IMR-90 (cell line): ENCODE results near the gene SLC29A3. TPM values are rescaled to one million over a fixed set of nuclear protein-coding genes. Genes with fewer than 3 reads are reported as not detected.

Source experiments
- ATAC-seq: fragments of 200-7000 bp; cut with Tn5 transposase; 2 replicates; pipeline ENCODE4 v1.9.1; 2020; ENCODE audit warnings: low read depth, mild to moderate bottlenecking, moderate library complexity
- BruUV-seq: library from RNA; stranded (reverse); fragments of 400-500 nt; replicated peaks from 2 replicates; lab custom pipeline; 2021; lab: Mats Ljungman, UMichigan
- CTCF ChIA-PET: fragments of 300-600 bp; formaldehyde crosslinking; extraction: SDS; loops from one replicate; lab custom pipeline; 2021; ENCODE audit warnings: antibody characterized with exemption; lab: Yijun Ruan, JAX
- POLR2A ChIA-PET: fragments of 300-600 bp; sonication (Branson Sonifier 250); formaldehyde crosslinking; loops from one replicate; lab custom pipeline; 2022; ENCODE audit warnings: antibody characterized with exemption; ENCODE audit not compliant: unreplicated experiment; lab: Charles Lee
- DNase-seq: peaks from one replicate; pipeline ENCODE4 v3.0.0; 2013
- H2AFZ ChIP-seq: replicated peaks from 2 replicates; pipeline ENCODE3; 2013; ENCODE audit warnings: low read length, mild to moderate bottlenecking; ENCODE audit not compliant: poor library complexity
- H2AK5ac ChIP-seq: 2 replicates; pipeline ENCODE4 v1.6.1; 2013; ENCODE audit warnings: low read depth, low read length, inconsistent platforms
- H2AK9ac ChIP-seq: replicated peaks from 2 replicates; pipeline ENCODE3; 2013; ENCODE audit warnings: mild to moderate bottlenecking, low read depth, low read length, moderate library complexity; ENCODE audit not compliant: poor library complexity
- H2BK120ac ChIP-seq: 2 replicates; pipeline ENCODE4 v1.6.1; 2013; ENCODE audit warnings: low read depth, low read length, inconsistent platforms
- H2BK15ac ChIP-seq: 3 replicates; pipeline ENCODE4 v1.6.1; 2013; ENCODE audit warnings: low read depth, low read length, inconsistent platforms
- H2BK20ac ChIP-seq: 2 replicates; pipeline ENCODE4 v1.6.1; 2013; ENCODE audit warnings: low read depth, mild to moderate bottlenecking, inconsistent platforms, low read length, moderate library complexity
- H2BK5ac ChIP-seq: 2 replicates; pipeline ENCODE4 v1.6.1; 2013; ENCODE audit warnings: mild to moderate bottlenecking, low read depth, low read length, inconsistent platforms; ENCODE audit not compliant: poor library complexity, severe bottlenecking
- H3K14ac ChIP-seq: replicated peaks from 2 replicates; pipeline ENCODE4 v1.6.1; 2013; ENCODE audit warnings: low read depth, low read length, inconsistent platforms
- H3K18ac ChIP-seq: 2 replicates; pipeline ENCODE4 v1.6.1; 2013; ENCODE audit warnings: low read depth, low read length, control low read depth
- H3K23ac ChIP-seq: 2 replicates; pipeline ENCODE4 v1.6.1; 2013; ENCODE audit warnings: low read depth, low read length, inconsistent platforms
- H3K27ac ChIP-seq: 2 replicates; pipeline ENCODE4 v1.5.1; 2013; ENCODE audit warnings: mild to moderate bottlenecking, control low read depth, low read length; ENCODE audit not compliant: insufficient read depth
- H3K27me3 ChIP-seq: 2 replicates; pipeline ENCODE4 v1.6.1; 2013; ENCODE audit warnings: low read length; ENCODE audit not compliant: control insufficient read depth, insufficient read depth
- H3K36me3 ChIP-seq: 2 replicates; pipeline ENCODE4 v1.6.1; 2013; ENCODE audit warnings: low read length, mixed read lengths; ENCODE audit not compliant: control insufficient read depth, insufficient read depth
- H3K4ac ChIP-seq: 2 replicates; pipeline ENCODE4 v1.6.1; 2013; ENCODE audit warnings: low read depth, low read length, inconsistent platforms
- H3K4me1 ChIP-seq: 2 replicates; pipeline ENCODE4 v1.6.1; 2013; ENCODE audit warnings: low read length, mixed read lengths; ENCODE audit not compliant: control insufficient read depth, insufficient read depth
- H3K4me2 ChIP-seq: 2 replicates; pipeline ENCODE4 v1.6.1; 2013; ENCODE audit warnings: low read depth, mild to moderate bottlenecking, control low read depth, low read length, moderate library complexity
- H3K4me3 ChIP-seq: 2 replicates; pipeline ENCODE4 v1.5.1; 2013; ENCODE audit warnings: low read depth, mild to moderate bottlenecking, control low read depth, low read length, moderate library complexity; ENCODE audit not compliant: insufficient read depth
- H3K56ac ChIP-seq: 2 replicates; pipeline ENCODE4 v1.6.1; 2013; ENCODE audit warnings: low read length, inconsistent platforms; ENCODE audit not compliant: insufficient read depth; ENCODE audit errors: extremely low read depth
- H3K79me1 ChIP-seq, 2 experiments: 2 replicates each; pipeline ENCODE4 v1.6.1; 2013; ENCODE audit warnings: low read length in 2 of 2, inconsistent platforms in 1 of 2, low read depth in 1 of 2
- H3K9ac ChIP-seq: 2 replicates; pipeline ENCODE4 v1.6.1; 2013; ENCODE audit warnings: low read depth, low read length, control low read depth
- H3K9me1 ChIP-seq: 2 replicates; pipeline ENCODE4 v1.6.1; 2013; ENCODE audit warnings: low read length, inconsistent platforms; ENCODE audit not compliant: insufficient read depth
- H3K9me3 ChIP-seq: 2 replicates; pipeline ENCODE4 v1.6.1; 2013; ENCODE audit warnings: low read length; ENCODE audit not compliant: control insufficient read depth, insufficient read depth
- H4K20me1 ChIP-seq: 2 replicates; pipeline ENCODE4 v1.6.1; 2013; ENCODE audit warnings: low read length, inconsistent platforms; ENCODE audit not compliant: insufficient read depth
- H4K5ac ChIP-seq: 2 replicates; pipeline ENCODE4 v1.6.1; 2013; ENCODE audit warnings: mild to moderate bottlenecking, low read depth, low read length, control low read depth
- H4K8ac ChIP-seq, 2 experiments: 2 replicates each; pipeline ENCODE4 v1.6.1; 2013; ENCODE audit warnings: low read depth in 2 of 2, low read length in 2 of 2, control low read depth in 1 of 2, inconsistent platforms in 1 of 2
- H4K91ac ChIP-seq: 2 replicates; pipeline ENCODE4 v1.6.1; 2013; ENCODE audit warnings: low read depth, low read length, inconsistent platforms; ENCODE audit not compliant: insufficient read depth
- BHLHE40 ChIP-seq: fragments of 150-350 bp; IDR thresholded peaks from 2 replicates; pipeline ENCODE4 v1.6.1; 2016; ENCODE audit warnings: mild to moderate bottlenecking, low read depth, low read length
- CHD1 ChIP-seq: IDR thresholded peaks from 2 replicates; pipeline ENCODE4 v1.6.1; 2012; ENCODE audit warnings: low read depth, low read length, improper control_type of control experiment
- FOS ChIP-seq: fragments of 150-350 bp; IDR thresholded peaks from 2 replicates; pipeline ENCODE4 v1.6.1; 2016; ENCODE audit warnings: low read depth, low read length
- MAFK ChIP-seq: IDR thresholded peaks from 2 replicates; pipeline ENCODE4 v1.6.1; 2012; ENCODE audit warnings: low read depth, low read length, improper control_type of control experiment
- MAZ ChIP-seq: IDR thresholded peaks from 2 replicates; pipeline ENCODE4 v1.6.1; 2012; ENCODE audit warnings: low read depth, mild to moderate bottlenecking, low read length, improper control_type of control experiment, moderate library complexity, borderline replicate concordance
- MXI1 ChIP-seq: IDR thresholded peaks from 2 replicates; pipeline ENCODE4 v1.6.1; 2012; ENCODE audit warnings: low read depth, mild to moderate bottlenecking, low read length, moderate library complexity, borderline replicate concordance
- NFE2L2 ChIP-seq: fragments of 150-350 bp; IDR thresholded peaks from 2 replicates; pipeline ENCODE4 v1.6.1; 2016; ENCODE audit warnings: low read depth, mild to moderate bottlenecking, low read length
- POLR2A ChIP-seq: IDR thresholded peaks from 2 replicates; pipeline ENCODE4 v1.6.1; 2012; ENCODE audit warnings: mild to moderate bottlenecking, low read depth, low read length
- RAD21 ChIP-seq: IDR thresholded peaks from 2 replicates; pipeline ENCODE4 v1.6.1; 2012; ENCODE audit warnings: low read length, improper control_type of control experiment
- RCOR1 ChIP-seq: IDR thresholded peaks from 2 replicates; pipeline ENCODE4 v1.6.1; 2012; ENCODE audit warnings: mild to moderate bottlenecking, low read length, improper control_type of control experiment; ENCODE audit not compliant: insufficient replicate concordance
- RFX5 ChIP-seq: IDR thresholded peaks from 2 replicates; pipeline ENCODE4 v1.8.0; 2012; ENCODE audit warnings: low read depth, mild to moderate bottlenecking, low read length, moderate library complexity
- SMC3 ChIP-seq: fragments of 150-350 bp; IDR thresholded peaks from 2 replicates; pipeline ENCODE4 v1.6.1; 2016; ENCODE audit warnings: low read depth, mild to moderate bottlenecking, antibody characterized with exemption, low read length, moderate library complexity
- WGBS, 2 experiments: methylation state at CpG; one replicate each; pipeline versions ENCODE4 v1.1.5 to v1.1.7; 2013; ENCODE audit warnings: missing lambda C conversion rate in 2 of 2; ENCODE audit not compliant: insufficient read length in 1 of 2; ENCODE audit errors: extremely low coverage in 2 of 2; 5-methylcytosine and 5-hydroxymethylcytosine counted together
- dilution Hi-C: fragments of 300-500 bp; cut with HindIII; formaldehyde crosslinking; loops from one replicate; pipeline ENCODE4 v1.14.3; 2018; ENCODE audit warnings: low sequenced_read_pairs; ENCODE audit not compliant: unreplicated experiment
- in situ Hi-C: fragments of 300-500 bp; cut with MboI; formaldehyde crosslinking; loops from 3 replicates; pipeline ENCODE4 v1.14.3; 2019; ENCODE audit warnings: low sequenced_read_pairs, inconsistent platforms, mixed read lengths
- intact Hi-C: fragments of 100-400 bp; cut with micrococcal nuclease; formaldehyde crosslinking; loops from 2 replicates; pipeline ENCODE4 v1.10.0; 2022
- polyA plus RNA-seq, 3 experiments: library from polyadenylated mRNA; depleted of rRNA; stranded (reverse); fragments of >200 nt; gene quantifications; 2 replicates each; pipeline ENCODE4 v1.2.3, GENCODE V29; 2012; ENCODE audit warnings: low replicate concordance in 1 of 3
- total RNA-seq: library from RNA; depleted of rRNA; stranded (reverse); fragments of >200 nt; gene quantifications from 2 replicates; pipeline ENCODE4 v1.2.3, GENCODE V29; 2012
- TF ChIP-seq, protein P1 (sequence below): fragments of 150-350 bp; IDR thresholded peaks from 2 replicates; pipeline ENCODE4 v1.6.1; 2017; ENCODE audit warnings: mild to moderate bottlenecking, antibody characterized with exemption, low read length, low read depth
- TF ChIP-seq, protein P2 (sequence below): conservative IDR thresholded peaks from 2 replicates; pipeline ENCODE4 v1.5.1; 2012; ENCODE audit warnings: mild to moderate bottlenecking, low read depth, low read length, improper control_type of control experiment
- TF ChIP-seq, protein P3 (sequence below): fragments of 150-350 bp; IDR thresholded peaks from 2 replicates; pipeline ENCODE4 v1.6.1; 2016; ENCODE audit warnings: low read depth, mild to moderate bottlenecking, low read length, moderate library complexity, borderline replicate concordance

SLC29A3 gene
- total and polyA plus RNA-seq, 2 of the 4 experiments (the other 2 are of a cell fraction): 0.72 to 3.0 TPM

DNA sequence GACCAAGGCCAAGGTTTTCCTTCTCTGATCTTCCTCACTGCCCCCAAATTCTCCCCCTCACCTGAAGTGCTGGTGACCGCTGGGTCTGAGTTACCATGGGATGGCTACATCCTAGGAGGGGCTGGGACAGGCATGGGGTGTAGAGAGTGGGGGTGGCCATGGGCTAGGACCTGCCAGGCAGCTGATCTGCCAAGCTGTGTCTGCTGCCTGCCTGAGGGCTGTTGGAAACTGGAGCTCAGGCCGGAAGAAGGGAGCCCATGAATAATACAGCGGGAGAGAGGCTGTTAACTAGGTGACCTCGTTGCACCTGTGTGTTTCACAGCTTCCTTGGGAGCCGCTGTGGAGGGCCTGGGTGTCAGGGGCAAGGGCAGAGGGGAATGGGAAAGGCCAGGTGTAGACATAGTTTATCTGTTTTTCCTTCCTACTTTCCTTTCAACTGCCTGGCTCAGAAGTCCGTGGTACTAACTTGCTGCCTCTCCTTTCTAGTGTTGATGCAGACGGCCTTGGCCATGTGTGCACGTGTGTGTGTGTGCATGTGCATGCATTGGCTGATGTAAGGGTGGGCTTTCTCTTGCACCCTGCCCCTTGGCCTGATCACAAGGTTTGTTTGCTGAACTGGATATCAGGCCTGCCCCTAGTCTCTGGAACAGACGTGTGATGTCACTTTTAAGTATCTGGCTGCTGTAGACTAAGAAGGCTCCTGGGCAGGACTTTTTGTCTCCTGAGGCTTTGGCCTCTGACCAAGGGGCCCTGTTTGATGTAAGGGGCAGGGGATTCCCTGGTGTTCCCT is 89.6 kb downstream of the SLC29A3 start:
- intact Hi-C loops (no loop called here), dilution Hi-C loops (no loop called here), in situ Hi-C loops (no loop called here)
- Histone ChIP-seq H3K4me3 (no peak overlapping the region), H2AFZ (no peak overlapping the region), H3K18ac (no peak overlapping the region), H2BK120ac (no peak overlapping the region), H3K4me2 (no peak overlapping the region), H4K5ac (no peak overlapping the region), H3K4ac (no peak overlapping the region), H2BK15ac (no peak overlapping the region), H3K14ac (no peak overlapping the region), H2BK20ac (no peak overlapping the region), H3K27ac (no peak overlapping the region), H2BK5ac (no peak overlapping the region), H3K56ac (no peak overlapping the region), H3K36me3 (no peaks in the 10 kb centered on the region), H3K9ac (no peak overlapping the region), H2AK5ac (no peak overlapping the region), H3K9me1 (no peaks in the 10 kb centered on the region; the same call in 1 of the 2 replicates), H3K27me3 (peaks cover 40% of the 10 kb centered on the region), H3K79me1 (no peaks in the 10 kb centered on the region), H2AK9ac (no peak overlapping the region), H4K20me1 (no peaks in the 10 kb centered on the region), H4K91ac (no peak overlapping the region), H3K4me1 (no peaks in the 10 kb centered on the region), H4K8ac (no peak overlapping the region), H3K23ac (no peak overlapping the region), H3K9me3 (peaks cover 2% of the 10 kb centered on the region; the same call in 1 of the 2 replicates)
- DNase-seq (no peak), ATAC-seq (no peak)
- ChIA-PET CTCF (no interaction called here), POLR2A (no interaction called here)
- no TSS peak for BruUV-seq
- 53% methylated on average over 2 of the region's 9 CpGs; no CpG with 5 or more reads in 1 of the 2 experiments for WGBS, 2 experiments
- TF ChIP-seq SMC3 (no peak), MXI1 (no peak), RAD21 (no peak), POLR2A (no peak), RFX5 (no peak), MAFK (no peak), RCOR1 (no peak), BHLHE40 (no peak), MAZ (no peak), FOS (no peak), NFE2L2 (no peak), CHD1 (no peak)
- TF ChIP-seq, protein P1, sequence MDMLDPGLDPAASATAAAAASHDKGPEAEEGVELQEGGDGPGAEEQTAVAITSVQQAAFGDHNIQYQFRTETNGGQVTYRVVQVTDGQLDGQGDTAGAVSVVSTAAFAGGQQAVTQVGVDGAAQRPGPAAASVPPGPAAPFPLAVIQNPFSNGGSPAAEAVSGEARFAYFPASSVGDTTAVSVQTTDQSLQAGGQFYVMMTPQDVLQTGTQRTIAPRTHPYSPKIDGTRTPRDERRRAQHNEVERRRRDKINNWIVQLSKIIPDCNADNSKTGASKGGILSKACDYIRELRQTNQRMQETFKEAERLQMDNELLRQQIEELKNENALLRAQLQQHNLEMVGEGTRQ: no peak
- TF ChIP-seq, protein P2, sequence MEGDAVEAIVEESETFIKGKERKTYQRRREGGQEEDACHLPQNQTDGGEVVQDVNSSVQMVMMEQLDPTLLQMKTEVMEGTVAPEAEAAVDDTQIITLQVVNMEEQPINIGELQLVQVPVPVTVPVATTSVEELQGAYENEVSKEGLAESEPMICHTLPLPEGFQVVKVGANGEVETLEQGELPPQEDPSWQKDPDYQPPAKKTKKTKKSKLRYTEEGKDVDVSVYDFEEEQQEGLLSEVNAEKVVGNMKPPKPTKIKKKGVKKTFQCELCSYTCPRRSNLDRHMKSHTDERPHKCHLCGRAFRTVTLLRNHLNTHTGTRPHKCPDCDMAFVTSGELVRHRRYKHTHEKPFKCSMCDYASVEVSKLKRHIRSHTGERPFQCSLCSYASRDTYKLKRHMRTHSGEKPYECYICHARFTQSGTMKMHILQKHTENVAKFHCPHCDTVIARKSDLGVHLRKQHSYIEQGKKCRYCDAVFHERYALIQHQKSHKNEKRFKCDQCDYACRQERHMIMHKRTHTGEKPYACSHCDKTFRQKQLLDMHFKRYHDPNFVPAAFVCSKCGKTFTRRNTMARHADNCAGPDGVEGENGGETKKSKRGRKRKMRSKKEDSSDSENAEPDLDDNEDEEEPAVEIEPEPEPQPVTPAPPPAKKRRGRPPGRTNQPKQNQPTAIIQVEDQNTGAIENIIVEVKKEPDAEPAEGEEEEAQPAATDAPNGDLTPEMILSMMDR: no peak
- TF ChIP-seq, protein P3, sequence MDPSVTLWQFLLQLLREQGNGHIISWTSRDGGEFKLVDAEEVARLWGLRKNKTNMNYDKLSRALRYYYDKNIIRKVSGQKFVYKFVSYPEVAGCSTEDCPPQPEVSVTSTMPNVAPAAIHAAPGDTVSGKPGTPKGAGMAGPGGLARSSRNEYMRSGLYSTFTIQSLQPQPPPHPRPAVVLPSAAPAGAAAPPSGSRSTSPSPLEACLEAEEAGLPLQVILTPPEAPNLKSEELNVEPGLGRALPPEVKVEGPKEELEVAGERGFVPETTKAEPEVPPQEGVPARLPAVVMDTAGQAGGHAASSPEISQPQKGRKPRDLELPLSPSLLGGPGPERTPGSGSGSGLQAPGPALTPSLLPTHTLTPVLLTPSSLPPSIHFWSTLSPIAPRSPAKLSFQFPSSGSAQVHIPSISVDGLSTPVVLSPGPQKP: no peak
